Left ventricle myocardium inferior (tissue), 1 donor: ENCODE results near the gene MEF2A. TPM values are rescaled to one million over a fixed set of nuclear protein-coding genes. Genes with fewer than 3 reads are reported as not detected.

Experiments used
- DNase-seq: peaks from one replicate; pipeline ENCODE4 v3.0.0-alpha.2; 2020
- H3K27ac ChIP-seq: fragments of 200-600 bp; replicated peaks from 2 replicates; pipeline ENCODE4 v1.8.0; 2021
- H3K27me3 ChIP-seq: fragments of 200-600 bp; 2 replicates; pipeline ENCODE4 v1.8.0; 2021; ENCODE audit warnings: low read depth
- H3K36me3 ChIP-seq: fragments of 200-600 bp; 2 replicates; pipeline ENCODE4 v1.8.0; 2021
- H3K4me1 ChIP-seq: fragments of 200-600 bp; 2 replicates; pipeline ENCODE4 v1.8.0; 2021
- H3K4me3 ChIP-seq: fragments of 200-600 bp; 2 replicates; pipeline ENCODE4 v1.8.0; 2021; ENCODE audit warnings: mild to moderate bottlenecking, moderate library complexity
- H3K9me3 ChIP-seq: fragments of 200-600 bp; replicated peaks from 2 replicates; pipeline ENCODE4 v1.8.0; 2021
- intact Hi-C: fragments of 100-400 bp; cut with micrococcal nuclease; formaldehyde crosslinking; loops from one replicate; pipeline ENCODE4 v1.11.0; 2022
- total RNA-seq: library from RNA; stranded (reverse); fragmentation: NEBNext Ultra II Directional; extraction: Animal tissue kit (Norgen Biotek cat#: 25700); gene quantifications from one replicate; pipeline ENCODE4 v1.2.1, GENCODE V29; 2021
- TF ChIP-seq, protein P1 (sequence below): fragments of 200-600 bp; IDR thresholded peaks from 2 replicates; pipeline ENCODE4 v1.8.0; 2021; ENCODE audit warnings: antibody characterized with exemption, mild to moderate bottlenecking, borderline replicate concordance
- donor health status: DM: no; HTN: yes; CAD: no; lungs with severe emphysema.

Gene MEF2A
- total RNA-seq, 1 donor from 2014 or later = 152 TPM

DNA sequence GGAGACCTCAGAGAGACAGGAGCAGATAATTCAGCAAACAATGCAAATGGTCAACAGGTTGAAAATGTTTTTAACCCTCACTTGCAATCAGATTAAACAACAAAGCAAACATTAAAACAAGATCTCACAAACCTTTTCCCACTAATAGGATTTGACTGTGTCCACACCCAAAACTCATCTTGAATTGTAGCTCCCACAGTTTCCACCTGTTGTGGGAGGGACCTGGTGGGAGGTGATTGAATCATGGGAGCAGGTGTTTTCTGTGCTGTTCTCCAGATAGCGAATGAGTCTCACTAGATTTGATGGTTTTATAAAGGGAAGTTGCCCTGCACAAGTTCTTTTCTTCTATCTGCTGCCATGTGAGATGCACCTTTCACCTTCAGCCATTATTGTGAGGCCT lies 168.8 kb downstream of the MEF2A start:
- H3K4me1 ChIP-seq = peaks cover 35% of the 10 kb centered on the region
- H3K27me3 ChIP-seq = no peaks in the 10 kb centered on the region
- TF ChIP-seq, protein P1, sequence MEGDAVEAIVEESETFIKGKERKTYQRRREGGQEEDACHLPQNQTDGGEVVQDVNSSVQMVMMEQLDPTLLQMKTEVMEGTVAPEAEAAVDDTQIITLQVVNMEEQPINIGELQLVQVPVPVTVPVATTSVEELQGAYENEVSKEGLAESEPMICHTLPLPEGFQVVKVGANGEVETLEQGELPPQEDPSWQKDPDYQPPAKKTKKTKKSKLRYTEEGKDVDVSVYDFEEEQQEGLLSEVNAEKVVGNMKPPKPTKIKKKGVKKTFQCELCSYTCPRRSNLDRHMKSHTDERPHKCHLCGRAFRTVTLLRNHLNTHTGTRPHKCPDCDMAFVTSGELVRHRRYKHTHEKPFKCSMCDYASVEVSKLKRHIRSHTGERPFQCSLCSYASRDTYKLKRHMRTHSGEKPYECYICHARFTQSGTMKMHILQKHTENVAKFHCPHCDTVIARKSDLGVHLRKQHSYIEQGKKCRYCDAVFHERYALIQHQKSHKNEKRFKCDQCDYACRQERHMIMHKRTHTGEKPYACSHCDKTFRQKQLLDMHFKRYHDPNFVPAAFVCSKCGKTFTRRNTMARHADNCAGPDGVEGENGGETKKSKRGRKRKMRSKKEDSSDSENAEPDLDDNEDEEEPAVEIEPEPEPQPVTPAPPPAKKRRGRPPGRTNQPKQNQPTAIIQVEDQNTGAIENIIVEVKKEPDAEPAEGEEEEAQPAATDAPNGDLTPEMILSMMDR = no peak
- H3K36me3 ChIP-seq = no peaks in the 10 kb centered on the region
- H3K9me3 ChIP-seq = no peaks in the 10 kb centered on the region
- H3K4me3 ChIP-seq = no peak overlapping the region
- no peak overlapping the region for H3K27ac ChIP-seq
- intact Hi-C loops = no loop called here
- DNase-seq = no peak

DNA sequence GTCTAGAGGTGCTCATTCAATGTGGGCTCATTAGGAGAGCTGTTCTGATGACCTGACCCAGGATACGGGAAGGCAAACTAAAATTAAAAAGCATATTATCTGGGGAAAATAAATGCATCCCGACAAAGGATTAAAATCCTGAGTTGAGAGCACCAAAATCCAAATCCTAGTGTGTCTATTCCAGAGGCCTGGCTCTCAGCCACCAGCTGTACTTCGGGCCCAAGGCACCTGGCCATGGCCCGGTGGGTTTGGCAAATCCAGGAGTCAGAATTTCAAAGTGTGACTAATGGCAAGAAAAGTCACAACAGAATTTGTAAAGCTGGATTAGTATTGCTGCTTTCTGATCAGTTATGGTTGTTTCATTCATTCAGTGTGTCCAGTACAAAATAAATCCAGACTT lies 170.1 kb downstream of the MEF2A start:
- intact Hi-C loops = no loop called here
- TF ChIP-seq, protein P1 = no peak

DNA sequence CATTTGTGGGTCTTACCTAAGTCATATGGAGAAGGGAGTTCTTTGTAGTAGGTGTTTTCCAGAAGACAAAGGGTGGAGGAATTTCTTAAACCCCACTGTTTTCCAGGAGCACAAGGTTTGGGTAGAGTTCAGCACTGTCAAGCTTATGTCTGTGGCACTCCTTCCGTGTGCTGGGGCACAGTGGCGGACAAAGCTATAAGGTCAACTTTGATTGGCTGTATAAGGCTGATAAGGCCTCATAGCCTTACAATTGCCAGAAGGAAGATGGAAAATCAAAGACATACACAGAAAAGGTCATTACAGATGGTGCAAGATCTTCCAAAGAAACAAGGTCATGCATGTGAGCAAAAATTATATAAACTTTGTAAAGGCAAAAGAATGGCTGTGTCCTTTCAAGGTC lies 170.9 kb downstream of the MEF2A start:
- intact Hi-C loops = no loop called here
- no peaks in the 10 kb centered on the region for H3K36me3 ChIP-seq
- TF ChIP-seq, protein P1 = no peak
- no peaks in the 10 kb centered on the region for H3K27me3 ChIP-seq
- DNase-seq = no peak
- peaks cover 15% of the 10 kb centered on the region for H3K4me1 ChIP-seq
- no peak overlapping the region for H3K4me3 ChIP-seq
- H3K27ac ChIP-seq = no peak overlapping the region
- H3K9me3 ChIP-seq = no peaks in the 10 kb centered on the region

More for the DNA sequence above, 170.1 kb downstream of the MEF2A start:
- Histone ChIP-seq H3K9me3 (no peaks in the 10 kb centered on the region), H3K4me1 (peaks cover 23% of the 10 kb centered on the region), H3K36me3 (no peaks in the 10 kb centered on the region), H3K4me3 (no peak overlapping the region), H3K27ac (no peak overlapping the region), H3K27me3 (no peaks in the 10 kb centered on the region)
- no peak for DNase-seq

DNA sequence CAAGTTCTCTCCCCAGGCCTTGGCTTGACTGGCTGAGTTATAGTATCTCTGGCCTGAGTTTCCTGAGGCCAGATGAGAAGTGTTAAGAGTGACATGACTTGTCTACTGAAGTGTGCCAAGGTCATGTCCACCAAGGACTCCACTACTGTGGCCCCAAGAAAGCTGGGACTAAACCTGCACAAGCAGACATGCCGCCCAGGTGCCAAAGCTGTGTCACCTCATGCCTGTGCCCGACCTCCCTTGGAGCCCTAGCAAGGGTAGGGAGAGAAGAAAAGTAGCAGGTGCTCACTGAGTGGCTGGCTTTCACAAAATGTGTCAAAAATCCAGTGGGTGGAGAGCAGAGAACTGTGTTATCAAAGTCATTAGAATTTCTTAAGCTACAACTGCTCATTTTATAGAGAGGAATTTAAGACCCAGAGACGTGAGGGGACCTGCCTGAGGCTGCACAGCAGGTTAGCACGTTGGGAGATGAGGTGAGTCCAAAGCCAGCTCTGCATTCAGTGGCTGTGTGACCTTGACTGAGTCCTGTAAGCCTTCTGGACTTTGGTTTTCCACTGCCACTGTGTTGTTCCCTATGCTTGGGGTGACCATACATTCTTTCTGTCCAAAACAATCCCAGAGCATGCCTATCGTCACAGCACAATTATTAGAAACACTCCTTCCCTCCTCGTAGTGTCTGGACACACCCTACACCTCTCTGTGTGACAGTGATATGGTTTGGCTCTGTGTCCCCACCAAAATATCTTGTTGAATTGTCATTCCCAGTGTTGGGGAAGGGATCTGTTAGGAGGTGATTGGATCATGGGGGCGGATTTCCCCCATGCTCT lies 172.4 kb downstream of the MEF2A start:
- H3K9me3 ChIP-seq = no peaks in the 10 kb centered on the region
- intact Hi-C loops = no loop called here
- H3K27me3 ChIP-seq = no peaks in the 10 kb centered on the region
- TF ChIP-seq, protein P1 = no peak
- no peaks in the 10 kb centered on the region for H3K36me3 ChIP-seq
- H3K4me1 ChIP-seq = no peaks in the 10 kb centered on the region
- H3K4me3 ChIP-seq = no peak overlapping the region
- no peak overlapping the region for H3K27ac ChIP-seq
- no peak for DNase-seq

DNA sequence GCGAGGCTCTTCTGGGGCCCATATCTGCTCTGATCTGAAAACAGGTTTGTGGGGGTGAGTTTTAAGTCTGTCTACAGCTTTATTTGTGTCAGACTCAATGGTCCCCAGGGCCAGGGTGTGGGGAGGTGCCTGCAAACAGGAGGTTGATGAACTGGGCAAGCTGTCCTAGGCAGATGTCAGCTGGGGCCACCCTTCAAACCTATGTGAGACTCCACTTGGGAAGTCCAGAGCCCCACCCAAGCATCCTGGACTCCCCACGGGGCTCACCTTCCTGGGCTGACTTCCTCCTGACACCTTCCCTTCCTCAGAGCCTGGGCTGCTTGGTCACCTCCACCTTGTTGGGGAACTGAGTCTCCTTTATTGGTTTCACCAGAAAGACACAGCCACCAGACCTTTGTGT lies 176.1 kb downstream of the MEF2A start:
- no peaks in the 10 kb centered on the region for H3K36me3 ChIP-seq
- no peak for DNase-seq
- no peak overlapping the region for H3K4me3 ChIP-seq
- no peak overlapping the region for H3K27ac ChIP-seq
- TF ChIP-seq, protein P1 = no peak
- no peaks in the 10 kb centered on the region for H3K4me1 ChIP-seq
- intact Hi-C loops = no loop called here
- H3K27me3 ChIP-seq = no peaks in the 10 kb centered on the region
- H3K9me3 ChIP-seq = no peaks in the 10 kb centered on the region
